AG10803 (cell line): Measurements from ENCODE around the gene VPS37B.
A peak's percentile ranks its signal among the peaks of the same experiment; 100 is the strongest.
"Not testable (repeated sequence)": the region's sequence is repeated elsewhere in the genome, so short reads cannot be mapped to it uniquely, and the experiment has no call there.

Source experiments
- DNase-seq: peaks from one replicate; pipeline ENCODE4 v3.0.0; 2010; ENCODE audit warnings: low read depth
- H3K4me3 ChIP-seq: 2 replicates; pipeline ENCODE4 v1.5.1; 2011; ENCODE audit warnings: mild to moderate bottlenecking, low read length, control low read depth
- TF ChIP-seq, protein P1 (sequence below): conservative IDR thresholded peaks from 2 replicates; pipeline ENCODE4 v1.5.1; 2011; ENCODE audit warnings: mild to moderate bottlenecking, low read length, control low read depth, inconsistent platforms

VPS37B gene

GRCh38 chr12:122908915-122909314, 13.0 kb upstream of the VPS37B start:
- DNase-seq, result no peak
- H3K4me3 ChIP-seq, result no peak overlapping the region
- TF ChIP-seq, protein P1, sequence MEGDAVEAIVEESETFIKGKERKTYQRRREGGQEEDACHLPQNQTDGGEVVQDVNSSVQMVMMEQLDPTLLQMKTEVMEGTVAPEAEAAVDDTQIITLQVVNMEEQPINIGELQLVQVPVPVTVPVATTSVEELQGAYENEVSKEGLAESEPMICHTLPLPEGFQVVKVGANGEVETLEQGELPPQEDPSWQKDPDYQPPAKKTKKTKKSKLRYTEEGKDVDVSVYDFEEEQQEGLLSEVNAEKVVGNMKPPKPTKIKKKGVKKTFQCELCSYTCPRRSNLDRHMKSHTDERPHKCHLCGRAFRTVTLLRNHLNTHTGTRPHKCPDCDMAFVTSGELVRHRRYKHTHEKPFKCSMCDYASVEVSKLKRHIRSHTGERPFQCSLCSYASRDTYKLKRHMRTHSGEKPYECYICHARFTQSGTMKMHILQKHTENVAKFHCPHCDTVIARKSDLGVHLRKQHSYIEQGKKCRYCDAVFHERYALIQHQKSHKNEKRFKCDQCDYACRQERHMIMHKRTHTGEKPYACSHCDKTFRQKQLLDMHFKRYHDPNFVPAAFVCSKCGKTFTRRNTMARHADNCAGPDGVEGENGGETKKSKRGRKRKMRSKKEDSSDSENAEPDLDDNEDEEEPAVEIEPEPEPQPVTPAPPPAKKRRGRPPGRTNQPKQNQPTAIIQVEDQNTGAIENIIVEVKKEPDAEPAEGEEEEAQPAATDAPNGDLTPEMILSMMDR, result no peak

GRCh38 chr12:122905258-122905657, 9.3 kb upstream of the VPS37B start:
- DNase-seq, H3K4me3 ChIP-seq: not testable (repeated sequence)

- no peak overlapping the region for H3K4me3 ChIP-seq
- TF ChIP-seq, protein P1, result no peak
- no peak for DNase-seq
Observed at GRCh38 chr12:122903693-122904034, 7.7 kb upstream of the VPS37B start.

DNA sequence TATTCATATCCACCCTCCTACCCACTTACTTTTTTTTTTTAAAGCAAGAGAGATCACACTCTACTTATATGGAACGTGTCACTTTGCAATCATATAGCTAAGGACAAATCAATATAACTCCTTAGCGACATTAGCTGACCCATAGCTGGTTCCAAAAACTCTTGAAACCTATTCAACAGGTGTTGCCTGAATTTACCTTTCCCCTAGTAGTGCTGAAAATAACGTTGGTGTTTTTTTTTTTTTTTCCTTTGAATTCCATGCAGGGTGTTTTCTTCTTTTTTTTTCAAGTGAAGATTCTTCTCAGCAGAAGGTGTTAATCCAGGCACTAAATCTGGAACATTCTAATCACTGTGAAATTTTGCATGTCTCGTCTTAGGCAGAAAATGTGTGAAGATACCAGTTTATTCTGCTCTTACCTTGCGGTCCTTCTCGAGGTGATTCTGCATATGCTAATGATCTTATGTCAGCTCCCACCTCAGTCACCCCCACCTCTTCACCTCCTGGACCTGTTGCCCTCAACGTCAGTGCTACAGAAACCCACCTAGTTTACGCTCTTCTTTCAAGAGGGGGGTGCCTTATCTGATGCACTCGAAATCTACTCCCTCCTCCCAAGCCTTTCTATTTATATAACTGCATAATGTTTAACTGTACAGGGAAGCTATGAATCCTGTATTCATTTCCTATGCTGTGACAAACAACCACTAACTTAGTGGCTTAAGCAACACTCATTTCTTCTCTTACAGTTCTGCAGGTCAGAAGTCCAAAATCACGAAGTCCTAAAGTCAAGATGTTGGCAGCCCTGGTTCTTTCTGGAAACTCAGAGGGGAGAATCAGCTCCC, 7.1 kb upstream of the VPS37B start:
- no peak overlapping the region for H3K4me3 ChIP-seq
- no peak for DNase-seq
- TF ChIP-seq, protein P1, result no peak

DNA sequence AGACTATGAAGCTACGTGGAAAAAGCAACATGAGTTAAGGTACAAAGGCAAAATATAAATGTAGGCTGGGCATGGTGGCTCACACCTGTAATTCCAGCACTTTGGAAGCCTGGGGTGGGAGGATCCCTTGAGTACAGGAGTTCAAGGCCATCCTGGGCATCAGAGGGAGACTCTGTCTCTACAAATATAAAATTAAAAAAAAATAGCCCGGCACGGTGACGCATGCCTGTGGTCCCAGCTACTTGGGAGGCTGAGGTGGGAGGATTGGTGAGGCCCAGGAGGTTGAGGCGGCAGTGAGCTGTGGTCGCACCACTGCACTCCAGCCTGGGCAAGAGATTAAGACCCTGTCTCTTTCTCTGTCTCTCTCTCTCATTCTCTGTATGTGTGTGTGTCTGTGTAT, 4.0 kb upstream of the VPS37B start:
- DNase-seq, result no peak
- TF ChIP-seq, protein P1, result no peak
- H3K4me3 ChIP-seq, result no peak overlapping the region

DNA sequence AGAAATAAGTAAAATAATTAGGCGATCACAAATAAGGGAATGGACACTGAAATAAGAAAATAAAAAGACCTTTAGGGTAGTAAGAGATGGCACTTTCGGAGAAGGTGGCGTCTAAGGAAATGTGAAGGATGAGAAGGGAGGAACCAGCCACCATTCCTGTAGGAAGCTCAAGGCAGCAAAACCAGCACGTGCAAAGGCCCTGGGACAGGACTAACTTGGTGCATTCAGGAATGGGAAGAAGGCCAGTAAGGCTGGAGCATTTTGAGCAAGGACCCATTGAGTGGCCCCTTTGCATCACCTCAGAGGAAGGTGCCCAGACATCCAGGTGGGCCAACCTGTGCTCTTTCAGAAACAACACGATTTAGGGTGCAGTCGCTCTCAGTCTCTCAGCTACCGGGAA, 738 bp upstream of the VPS37B start:
- no peak for DNase-seq
- TF ChIP-seq, protein P1, result no peak
- no peak overlapping the region for H3K4me3 ChIP-seq

DNA sequence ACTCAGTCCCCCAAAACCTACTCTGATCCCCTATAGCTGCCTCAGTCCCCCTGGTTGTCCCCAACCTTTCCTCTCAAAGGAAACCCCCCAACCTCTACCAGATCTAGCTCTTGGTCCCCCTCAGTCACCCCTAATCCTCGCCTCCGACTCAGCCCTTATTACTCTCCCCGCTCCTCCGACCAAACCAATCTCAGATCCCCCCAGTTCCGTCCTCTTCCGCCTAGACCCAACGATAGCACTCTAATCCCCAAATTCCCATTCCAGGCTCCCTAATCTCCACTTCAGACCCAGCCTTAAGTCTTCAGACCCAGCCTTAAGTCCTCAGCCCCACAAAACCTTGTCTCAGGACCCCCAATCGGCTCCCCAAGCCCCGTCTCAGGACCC, 612 bp downstream of the VPS37B start:
- peak overlapping the region; percentile 94 for H3K4me3 ChIP-seq
- no peak for DNase-seq
- TF ChIP-seq, protein P1, result no peak
